NCI-H2029 treated with DMSO at 0.1 percent for 48 hours (cell line): ENCODE measurements around the gene SYNJ2.

Source experiments
- DNase-seq: peaks from one replicate; lab custom pipeline; 2025; lab: John Stamatoyannopoulos, UW

SYNJ2 gene

GRCh38 chr6:158077676-158078075 is 96.0 kb downstream of the SYNJ2 start:
- DNase-seq = no peak

GRCh38 chr6:158078320-158078719 is 96.7 kb downstream of the SYNJ2 start:
- no peak for DNase-seq

GRCh38 chr6:158080849-158081656 is 99.4 kb downstream of the SYNJ2 start:
- no peak for DNase-seq

GRCh38 chr6:158081657-158081935 is 99.9 kb downstream of the SYNJ2 start:
- no peak for DNase-seq

- DNase-seq = no peak
Measured at GRCh38 chr6:158083455-158084325, 102.0 kb downstream of the SYNJ2 start.

GRCh38 chr6:158085261-158086053 is 103.8 kb downstream of the SYNJ2 start:
- DNase-seq = no peak

- DNase-seq = no peak
Measured at GRCh38 chr6:158086054-158086503, 104.4 kb downstream of the SYNJ2 start.

GRCh38 chr6:158086504-158087223 is 105.0 kb downstream of the SYNJ2 start:
- DNase-seq = no peak

GRCh38 chr6:158087224-158087867 is 105.7 kb downstream of the SYNJ2 start:
- no peak for DNase-seq

GRCh38 chr6:158092806-158093205 is 111.1 kb downstream of the SYNJ2 start:
- DNase-seq = no peak

- no peak for DNase-seq
Measured at GRCh38 chr6:158095031-158095430, 113.4 kb downstream of the SYNJ2 start.

- no peak for DNase-seq
Measured at GRCh38 chr6:158095671-158096070, 114.0 kb downstream of the SYNJ2 start.

GRCh38 chr6:158103228-158103627 is 121.6 kb downstream of the SYNJ2 start:
- DNase-seq = no peak

GRCh38 chr6:158104696-158105095 is 123.0 kb downstream of the SYNJ2 start:
- DNase-seq = no peak

GRCh38 chr6:158109748-158110147 is 128.1 kb downstream of the SYNJ2 start:
- DNase-seq = no peak

GRCh38 chr6:158110986-158111385 is 129.3 kb downstream of the SYNJ2 start:
- DNase-seq = no peak

GRCh38 chr6:158111987-158112386 is 130.3 kb downstream of the SYNJ2 start:
- DNase-seq = no peak

GRCh38 chr6:158113802-158114201 is 132.1 kb downstream of the SYNJ2 start:
- no peak for DNase-seq

- no peak for DNase-seq
Measured at GRCh38 chr6:158115102-158115501, 133.4 kb downstream of the SYNJ2 start.

GRCh38 chr6:158115508-158115907 is 133.8 kb downstream of the SYNJ2 start:
- DNase-seq = no peak

GRCh38 chr6:158118886-158119285 is 137.2 kb downstream of the SYNJ2 start:
- DNase-seq = no peak
